DOHH2 (cell line): ENCODE results near the gene BCAS1.

Experiments used
- H3F3A ChIP-seq: fragments of 200-600 bp; sonication (generic), shearing (Covaris generic); 2 replicates; pipeline ENCODE4 v1.6.0; 2016; ENCODE audit warnings: antibody characterized with exemption, mild to moderate bottlenecking; ENCODE audit not compliant: control insufficient read depth, insufficient read depth
- H3K27ac ChIP-seq: fragments of 200-600 bp; sonication (generic); 2 replicates; pipeline ENCODE4 v1.5.1; 2014; ENCODE audit warnings: low read depth, mild to moderate bottlenecking, low read length, moderate library complexity
- H3K27me3 ChIP-seq: fragments of 200-600 bp; sonication (generic); 2 replicates; pipeline ENCODE4 v1.6.1; 2014; ENCODE audit warnings: mild to moderate bottlenecking, low read length, mixed read lengths; ENCODE audit not compliant: control insufficient read depth
- H3K36me3 ChIP-seq: fragments of 200-600 bp; sonication (generic); 2 replicates; pipeline ENCODE4 v1.6.1; 2014; ENCODE audit warnings: mild to moderate bottlenecking, low read length, moderate library complexity, mixed read lengths; ENCODE audit not compliant: control insufficient read depth
- H3K4me1 ChIP-seq: fragments of 200-600 bp; sonication (generic); 2 replicates; pipeline ENCODE4 v1.6.1; 2014; ENCODE audit warnings: mild to moderate bottlenecking, low read length, mixed read lengths; ENCODE audit not compliant: control insufficient read depth
- H3K4me2 ChIP-seq: fragments of 200-600 bp; sonication (generic); 2 replicates; pipeline ENCODE4 v1.6.0; 2014; ENCODE audit warnings: mild to moderate bottlenecking, low read length, moderate library complexity
- H3K4me3 ChIP-seq: fragments of 200-600 bp; sonication (generic); 2 replicates; pipeline ENCODE4 v1.5.1; 2014; ENCODE audit warnings: mild to moderate bottlenecking, low read length, mixed read lengths
- H3K79me2 ChIP-seq: fragments of 200-600 bp; sonication (generic); 2 replicates; pipeline ENCODE4 v1.6.1; 2014; ENCODE audit warnings: mild to moderate bottlenecking, low read length, mixed read lengths; ENCODE audit not compliant: control insufficient read depth
- H3K9me2 ChIP-seq: fragments of 200-600 bp; sonication (generic); replicated peaks from 2 replicates; pipeline ENCODE4 v1.6.1; 2014; ENCODE audit warnings: mild to moderate bottlenecking, low read length, mixed read lengths; ENCODE audit not compliant: control insufficient read depth
- H3K9me3 ChIP-seq: fragments of 200-600 bp; sonication (generic); 2 replicates; pipeline ENCODE4 v1.6.1; 2014; ENCODE audit warnings: antibody characterized with exemption, low read length, mixed read lengths; ENCODE audit not compliant: control insufficient read depth, insufficient read depth
- H4K20me1 ChIP-seq: fragments of 200-600 bp; sonication (generic); 2 replicates; pipeline ENCODE4 v1.6.0; 2014; ENCODE audit warnings: low read depth, mild to moderate bottlenecking, antibody characterized with exemption, low read length, moderate library complexity; ENCODE audit not compliant: control insufficient read depth, insufficient read depth
- EZH2phosphoT487 ChIP-seq: fragments of 200-600 bp; sonication (generic); IDR thresholded peaks from 2 replicates; pipeline ENCODE4 v1.6.1; 2017; ENCODE audit warnings: borderline replicate concordance, mild to moderate bottlenecking, antibody characterized with exemption, low read length, moderate library complexity, mixed read lengths
- TF ChIP-seq, protein P1 (sequence below): fragments of 200-600 bp; sonication (generic); IDR thresholded peaks from one replicate; pipeline ENCODE4 v1.5.1; 2014; ENCODE audit warnings: antibody characterized with exemption, mild to moderate bottlenecking, low read depth, low read length; ENCODE audit not compliant: poor library complexity, severe bottlenecking

Gene BCAS1

GRCh38 chr20:53981130-53981529 is 89.3 kb downstream of the BCAS1 start:
- no peaks in the 10 kb centered on the region for H3K36me3 ChIP-seq
- H4K20me1 ChIP-seq: no peaks in the 10 kb centered on the region
- H3K27ac ChIP-seq: no peak overlapping the region
- H3K4me3 ChIP-seq: no peak overlapping the region
- H3K79me2 ChIP-seq: no peaks in the 10 kb centered on the region
- H3K9me3 ChIP-seq: no peaks in the 10 kb centered on the region
- no peaks in the 10 kb centered on the region for H3K9me2 ChIP-seq
- TF ChIP-seq, protein P1, sequence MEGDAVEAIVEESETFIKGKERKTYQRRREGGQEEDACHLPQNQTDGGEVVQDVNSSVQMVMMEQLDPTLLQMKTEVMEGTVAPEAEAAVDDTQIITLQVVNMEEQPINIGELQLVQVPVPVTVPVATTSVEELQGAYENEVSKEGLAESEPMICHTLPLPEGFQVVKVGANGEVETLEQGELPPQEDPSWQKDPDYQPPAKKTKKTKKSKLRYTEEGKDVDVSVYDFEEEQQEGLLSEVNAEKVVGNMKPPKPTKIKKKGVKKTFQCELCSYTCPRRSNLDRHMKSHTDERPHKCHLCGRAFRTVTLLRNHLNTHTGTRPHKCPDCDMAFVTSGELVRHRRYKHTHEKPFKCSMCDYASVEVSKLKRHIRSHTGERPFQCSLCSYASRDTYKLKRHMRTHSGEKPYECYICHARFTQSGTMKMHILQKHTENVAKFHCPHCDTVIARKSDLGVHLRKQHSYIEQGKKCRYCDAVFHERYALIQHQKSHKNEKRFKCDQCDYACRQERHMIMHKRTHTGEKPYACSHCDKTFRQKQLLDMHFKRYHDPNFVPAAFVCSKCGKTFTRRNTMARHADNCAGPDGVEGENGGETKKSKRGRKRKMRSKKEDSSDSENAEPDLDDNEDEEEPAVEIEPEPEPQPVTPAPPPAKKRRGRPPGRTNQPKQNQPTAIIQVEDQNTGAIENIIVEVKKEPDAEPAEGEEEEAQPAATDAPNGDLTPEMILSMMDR: no peak
- TF ChIP-seq EZH2phosphoT487: no peak
- no peaks in the 10 kb centered on the region for H3F3A ChIP-seq
- no peaks in the 10 kb centered on the region for H3K4me1 ChIP-seq
- peaks cover 12% of the 10 kb centered on the region; the same call in 1 of the 2 replicates for H3K27me3 ChIP-seq
- H3K4me2 ChIP-seq: no peak overlapping the region

GRCh38 chr20:53980031-53980465 is 90.3 kb downstream of the BCAS1 start:
- Histone ChIP-seq H4K20me1 (no peaks in the 10 kb centered on the region), H3K9me2 (no peaks in the 10 kb centered on the region), H3K79me2 (no peaks in the 10 kb centered on the region), H3F3A (no peaks in the 10 kb centered on the region), H3K27me3 (peaks cover 9% of the 10 kb centered on the region; the same call in 1 of the 2 replicates), H3K27ac (no peak overlapping the region), H3K4me3 (no peak overlapping the region), H3K9me3 (no peaks in the 10 kb centered on the region), H3K4me1 (no peaks in the 10 kb centered on the region), H3K4me2 (no peak overlapping the region), H3K36me3 (no peaks in the 10 kb centered on the region)
- no peak for TF ChIP-seq EZH2phosphoT487
- TF ChIP-seq, protein P1: no peak

- Histone ChIP-seq H3K9me2 (no peaks in the 10 kb centered on the region), H3K9me3 (no peaks in the 10 kb centered on the region), H3K79me2 (no peaks in the 10 kb centered on the region), H3K4me2 (no peak overlapping the region), H4K20me1 (no peaks in the 10 kb centered on the region), H3K27ac (no peak overlapping the region), H3K36me3 (no peaks in the 10 kb centered on the region), H3K27me3 (peaks cover 6% of the 10 kb centered on the region; the same call in 1 of the 2 replicates), H3F3A (no peaks in the 10 kb centered on the region), H3K4me3 (no peak overlapping the region), H3K4me1 (no peaks in the 10 kb centered on the region)
- TF ChIP-seq, protein P1: no peak
- no peak for TF ChIP-seq EZH2phosphoT487
Observed at GRCh38 chr20:53978497-53978896, 91.9 kb downstream of the BCAS1 start.

DNA sequence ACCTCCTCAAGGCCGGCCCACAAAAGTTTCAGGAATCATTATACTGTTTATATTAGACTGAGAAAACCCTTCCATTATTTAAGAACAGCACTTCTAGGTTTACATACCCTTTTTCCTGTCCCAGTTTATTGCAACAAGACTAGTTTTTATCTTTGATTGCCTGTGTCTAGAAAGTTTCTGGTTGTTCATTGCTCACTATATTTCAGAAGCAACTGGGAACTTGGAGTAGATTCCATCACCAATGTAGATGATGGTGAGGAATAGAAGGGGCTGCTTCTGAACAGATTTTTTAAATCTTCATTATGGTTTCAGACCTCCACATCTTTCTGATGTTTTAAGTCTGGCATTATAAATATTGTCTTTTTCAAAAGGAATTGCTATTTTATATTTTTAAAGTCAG is 93.0 kb downstream of the BCAS1 start:
- no peaks in the 10 kb centered on the region for H3K4me1 ChIP-seq
- no peak overlapping the region for H3K27ac ChIP-seq
- no peak overlapping the region for H3K4me2 ChIP-seq
- H3K27me3 ChIP-seq: 0 out of 2 replicates have a peak, but pooled peaks cover 2% of the 10 kb centered on the region
- no peaks in the 10 kb centered on the region for H3F3A ChIP-seq
- H3K79me2 ChIP-seq: no peaks in the 10 kb centered on the region
- no peak for TF ChIP-seq EZH2phosphoT487
- TF ChIP-seq, protein P1: no peak
- H3K9me3 ChIP-seq: no peaks in the 10 kb centered on the region
- H4K20me1 ChIP-seq: no peaks in the 10 kb centered on the region
- no peaks in the 10 kb centered on the region for H3K9me2 ChIP-seq
- H3K36me3 ChIP-seq: no peaks in the 10 kb centered on the region
- no peak overlapping the region for H3K4me3 ChIP-seq
